ENCODE measurements around the gene DCAF10. TPM values are rescaled to one million over a fixed set of nuclear protein-coding genes. Genes with fewer than 3 reads are reported as not detected.

DCAF10 gene
- total and polyA plus RNA-seq, 3 experiments from 2014 or later, result 14.9 to 27.2 (median 15.1) TPM

GRCh38 chr9:37852222-37852621 is 51.6 kb downstream of the DCAF10 start:
- Mint-ChIP-seq H3K4me3 (no peak overlapping the region), H3K9me3 (no peaks in the 10 kb centered on the region), H3K27me3 (no peaks in the 10 kb centered on the region), H3K27ac (no peak overlapping the region), H3K36me3 (peaks cover 0 to 33% (median 9%) of the 10 kb centered on the region in 3 donors), H3K4me1 (no peaks in the 10 kb centered on the region)
- Histone ChIP-seq H3K9me3 (ENCODE audit: low read length) (no peaks in the 10 kb centered on the region), H3K27me3 (ENCODE audit: insufficient read depth, low read length, poor library complexity, severe bottlenecking) (no peaks in the 10 kb centered on the region), H3K27ac (ENCODE audit: low read depth, low read length) (no peak overlapping the region), H3K4me1 (ENCODE audit: insufficient read depth, low read length) (no peaks in the 10 kb centered on the region), H3K36me3 (ENCODE audit: insufficient read depth, low read length) (no peaks in the 10 kb centered on the region), H3K4me3 (ENCODE audit: low read length) (no peak overlapping the region)
- DNase-seq, result no peak
- ChIA-PET CTCF (no interaction called here), POLR2A (no interaction called here)

GRCh38 chr9:37856551-37856950 is 56.0 kb downstream of the DCAF10 start:
- Mint-ChIP-seq H3K27ac (no peak overlapping the region), H3K4me1 (no peaks in the 10 kb centered on the region), H3K27me3 (no peaks in the 10 kb centered on the region), H3K4me3 (no peak overlapping the region), H3K36me3 (peaks cover 0 to 52% (median 13%) of the 10 kb centered on the region in 3 donors), H3K9me3 (no peaks in the 10 kb centered on the region)
- Histone ChIP-seq H3K27me3 (ENCODE audit: insufficient read depth, low read length, poor library complexity, severe bottlenecking) (no peaks in the 10 kb centered on the region), H3K4me3 (ENCODE audit: low read length) (no peak overlapping the region), H3K9me3 (ENCODE audit: low read length) (no peaks in the 10 kb centered on the region), H3K4me1 (ENCODE audit: insufficient read depth, low read length) (no peaks in the 10 kb centered on the region), H3K27ac (ENCODE audit: low read depth, low read length) (no peak overlapping the region), H3K36me3 (ENCODE audit: insufficient read depth, low read length) (peaks cover 7% of the 10 kb centered on the region)
- ChIA-PET POLR2A (no interaction called here), CTCF (no interaction called here)
- DNase-seq, result no peak

- Histone ChIP-seq H3K27ac (ENCODE audit: low read depth, low read length) (no peak overlapping the region), H3K4me1 (ENCODE audit: insufficient read depth, low read length) (no peaks in the 10 kb centered on the region), H3K4me3 (ENCODE audit: low read length) (no peak overlapping the region), H3K36me3 (ENCODE audit: insufficient read depth, low read length) (peaks cover 13% of the 10 kb centered on the region), H3K9me3 (ENCODE audit: low read length) (no peaks in the 10 kb centered on the region), H3K27me3 (ENCODE audit: insufficient read depth, low read length, poor library complexity, severe bottlenecking) (no peaks in the 10 kb centered on the region)
- ChIA-PET CTCF (no interaction called here), POLR2A (no interaction called here)
- Mint-ChIP-seq H3K36me3 (peaks cover 0 to 61% (median 18%) of the 10 kb centered on the region in 3 donors), H3K9me3 (no peaks in the 10 kb centered on the region), H3K27me3 (no peaks in the 10 kb centered on the region), H3K4me1 (no peaks in the 10 kb centered on the region), H3K27ac (no peak overlapping the region), H3K4me3 (no peak overlapping the region)
- no peak for DNase-seq
Measured at GRCh38 chr9:37859043-37859442, 58.4 kb downstream of the DCAF10 start.

GRCh38 chr9:37862530-37862929 is 61.9 kb downstream of the DCAF10 start:
- no peaks in the 10 kb centered on the region for H3K4me1 ChIP-seq (ENCODE audit: insufficient read depth, low read length)
- CTCF ChIA-PET, result no interaction called here
- Mint-ChIP-seq H3K4me3 (no peak overlapping the region), H3K36me3 (peaks cover 0 to 51% (median 17%) of the 10 kb centered on the region in 3 donors), H3K4me1 (no peaks in the 10 kb centered on the region), H3K9me3 (no peaks in the 10 kb centered on the region), H3K27me3 (no peaks in the 10 kb centered on the region), H3K27ac (no peak overlapping the region)
- no peaks in the 10 kb centered on the region for H3K9me3 ChIP-seq (ENCODE audit: low read length)
- H3K27me3 ChIP-seq (ENCODE audit: insufficient read depth, low read length, poor library complexity, severe bottlenecking), result no peaks in the 10 kb centered on the region
- no peak for DNase-seq
- no peak overlapping the region for H3K4me3 ChIP-seq (ENCODE audit: low read length)
- H3K36me3 ChIP-seq (ENCODE audit: insufficient read depth, low read length), result peaks cover 13% of the 10 kb centered on the region
- POLR2A ChIA-PET, result no interaction called here
- no peak overlapping the region for H3K27ac ChIP-seq (ENCODE audit: low read depth, low read length)

- ChIA-PET CTCF (no interaction called here), POLR2A (no interaction called here)
- Histone ChIP-seq H3K4me1 (ENCODE audit: insufficient read depth, low read length) (no peaks in the 10 kb centered on the region), H3K4me3 (ENCODE audit: low read length) (no peak overlapping the region), H3K36me3 (ENCODE audit: insufficient read depth, low read length) (no peaks in the 10 kb centered on the region), H3K27me3 (ENCODE audit: insufficient read depth, low read length, poor library complexity, severe bottlenecking) (no peaks in the 10 kb centered on the region), H3K9me3 (ENCODE audit: low read length) (no peaks in the 10 kb centered on the region), H3K27ac (ENCODE audit: low read depth, low read length) (no peak overlapping the region)
- DNase-seq, result no peak
- Mint-ChIP-seq H3K9me3 (no peaks in the 10 kb centered on the region), H3K27me3 (no peaks in the 10 kb centered on the region), H3K4me3 (no peak overlapping the region), H3K27ac (no peak overlapping the region), H3K4me1 (no peaks in the 10 kb centered on the region), H3K36me3 (peaks cover 0 to 5% (median 4%) of the 10 kb centered on the region in 3 donors)
Measured at GRCh38 chr9:37870081-37870798, 69.6 kb downstream of the DCAF10 start.

- CTCF ChIA-PET, result interaction anchor here (1.2 kb wide), 1 partner anchor 32 kb away, joined by 3 read pairs; no protein-coding TSS in a partner anchor
- Histone ChIP-seq H3K36me3 (ENCODE audit: insufficient read depth, low read length) (no peaks in the 10 kb centered on the region), H3K4me1 (ENCODE audit: insufficient read depth, low read length) (no peaks in the 10 kb centered on the region), H3K27me3 (ENCODE audit: insufficient read depth, low read length, poor library complexity, severe bottlenecking) (no peaks in the 10 kb centered on the region), H3K27ac (ENCODE audit: low read depth, low read length) (no peak overlapping the region), H3K4me3 (ENCODE audit: low read length) (no peak overlapping the region), H3K9me3 (ENCODE audit: low read length) (no peaks in the 10 kb centered on the region)
- POLR2A ChIA-PET, result no interaction called here
- Mint-ChIP-seq H3K36me3 (peaks cover 0 to 8% (median 4%) of the 10 kb centered on the region in 3 donors), H3K9me3 (no peaks in the 10 kb centered on the region), H3K4me1 (no peaks in the 10 kb centered on the region), H3K27ac (no peak overlapping the region), H3K4me3 (no peak overlapping the region), H3K27me3 (no peaks in the 10 kb centered on the region)
- DNase-seq, result no peak
Measured at GRCh38 chr9:37870799-37871176, 70.2 kb downstream of the DCAF10 start.

- Histone ChIP-seq H3K27ac (ENCODE audit: low read depth, low read length) (no peak overlapping the region), H3K4me1 (ENCODE audit: insufficient read depth, low read length) (no peaks in the 10 kb centered on the region), H3K27me3 (ENCODE audit: insufficient read depth, low read length, poor library complexity, severe bottlenecking) (no peaks in the 10 kb centered on the region), H3K9me3 (ENCODE audit: low read length) (no peaks in the 10 kb centered on the region), H3K4me3 (ENCODE audit: low read length) (no peak overlapping the region), H3K36me3 (ENCODE audit: insufficient read depth, low read length) (no peaks in the 10 kb centered on the region)
- POLR2A ChIA-PET, result no interaction called here
- DNase-seq, result no peak
- Mint-ChIP-seq H3K4me3 (no peak overlapping the region), H3K9me3 (no peaks in the 10 kb centered on the region), H3K27me3 (no peaks in the 10 kb centered on the region), H3K4me1 (no peaks in the 10 kb centered on the region), H3K27ac (no peak overlapping the region), H3K36me3 (peaks cover 0 to 20% (median 3%) of the 10 kb centered on the region in 3 donors)
- CTCF ChIA-PET, result no interaction called here
Measured at GRCh38 chr9:37873955-37874354, 73.4 kb downstream of the DCAF10 start.

GRCh38 chr9:37876376-37876775 is 75.8 kb downstream of the DCAF10 start:
- H3K27me3 Mint-ChIP-seq, result no peaks in the 10 kb centered on the region
- H3K36me3 Mint-ChIP-seq, result peaks cover 0 to 33% (median 8%) of the 10 kb centered on the region in 3 donors
- no peak overlapping the region for H3K4me3 ChIP-seq (ENCODE audit: low read length)
- H3K9me3 ChIP-seq (ENCODE audit: low read length), result no peaks in the 10 kb centered on the region
- H3K4me3 Mint-ChIP-seq, result no peak overlapping the region
- CTCF ChIA-PET, result no interaction called here
- no peaks in the 10 kb centered on the region for H3K4me1 ChIP-seq (ENCODE audit: insufficient read depth, low read length)
- peak overlapping the region in 1 of 8 donors; percentile 23 for H3K27ac Mint-ChIP-seq
- no peaks in the 10 kb centered on the region for H3K36me3 ChIP-seq (ENCODE audit: insufficient read depth, low read length)
- no peak overlapping the region for H3K27ac ChIP-seq (ENCODE audit: low read depth, low read length)
- no peak for DNase-seq
- POLR2A ChIA-PET, result no interaction called here
- no peaks in the 10 kb centered on the region for H3K9me3 Mint-ChIP-seq
- H3K4me1 Mint-ChIP-seq, result no peaks in the 10 kb centered on the region
- no peaks in the 10 kb centered on the region for H3K27me3 ChIP-seq (ENCODE audit: insufficient read depth, low read length, poor library complexity, severe bottlenecking)

Data from CD8-positive, alpha-beta memory T cell (primary cell).